Stomach (tissue), 9 donors: Measurements from ENCODE around the gene KMT5C. TPM values are rescaled to one million over a fixed set of nuclear protein-coding genes. Genes with fewer than 3 reads are reported as not detected.

ENCODE experiments used
- DNase-seq, 2 donors: peaks; one replicate each; pipeline versions ENCODE4 v3.0.0 to v3.0.0-alpha.2; 2013 to 2019
- H3K27ac ChIP-seq, 5 donors: fragments of 200-600 bp in 4 of 5; sonication (generic) in 4 of 5; one replicate each; pipeline ENCODE4 v1.5.1; 2013 to 2019; ENCODE audit warnings: mild to moderate bottlenecking in 1 of 5, moderate library complexity in 1 of 5
- H3K27me3 ChIP-seq, 3 donors: fragments of 200-600 bp; sonication (generic); one replicate each; pipeline ENCODE4 v1.5.1; 2017 to 2019; ENCODE audit warnings: mixed run types in 1 of 3
- H3K36me3 ChIP-seq, 4 donors: fragments of 200-600 bp; sonication (generic); 1 replicate in 3 of 4; 2 replicates in 1 of 4; pipeline ENCODE4 v1.5.1; 2016 to 2019
- H3K4me1 ChIP-seq, 4 donors: fragments of 200-600 bp; sonication (generic); one replicate each; pipeline ENCODE4 v1.5.1; 2016 to 2019
- H3K4me3 ChIP-seq, 4 donors: fragments of 200-600 bp; sonication (generic) in 3 of 4; one replicate each; pipeline ENCODE4 v1.5.1; 2016 to 2019; ENCODE audit warnings: mild to moderate bottlenecking in 1 of 4
- H3K9me3 ChIP-seq, 4 donors: fragments of 200-600 bp; sonication (generic); one replicate each; pipeline ENCODE4 v1.5.1; 2016 to 2019
- CTCF ChIP-seq, 7 experiments: fragments of 450-650 bp in 4 of 7; fragments of 200-600 bp in 3 of 7; sonication (generic) in 3 of 7; IDR thresholded peaks; one replicate each; pipeline ENCODE4 v1.5.1; 2016 to 2019; ENCODE audit warnings: antibody characterized with exemption in 7 of 7, control low read depth in 2 of 7, mild to moderate bottlenecking in 1 of 7
- EP300 ChIP-seq: sonication (generic); formaldehyde crosslinking; IDR thresholded peaks from one replicate; pipeline ENCODE4 v1.6.1; 2017; ENCODE audit warnings: antibody characterized with exemption
- POLR2A ChIP-seq, 4 donors: fragments of 450-650 bp; IDR thresholded peaks; one replicate each; pipeline ENCODE4 v1.6.1; 2016; ENCODE audit warnings: antibody characterized with exemption in 4 of 4, control low read depth in 2 of 4, mild to moderate bottlenecking in 1 of 4, moderate library complexity in 1 of 4
- POLR2AphosphoS5 ChIP-seq, 3 donors: sonication (generic); formaldehyde crosslinking; IDR thresholded peaks; one replicate each; pipeline ENCODE4 v1.6.1; 2016; ENCODE audit warnings: antibody characterized with exemption in 3 of 3
- WGBS, 5 donors: extraction: QIAGEN DNeasy Blood & Tissue Kit in 3 of 5; methylation state at CpG; one replicate each; pipeline versions ENCODE4 v1.1.5 to v1.1.7; 2013 to 2018; 5-methylcytosine and 5-hydroxymethylcytosine counted together
- intact Hi-C: fragments of 100-400 bp; cut with DNase I; formaldehyde crosslinking; loops from one replicate; pipeline ENCODE4 v1.15.1; 2023; ENCODE audit warnings: low total_unique reads
- polyA plus RNA-seq, 3 donors: library from polyadenylated mRNA; stranded (reverse); fragments of 200-250 nt; gene quantifications; one replicate each; pipeline ENCODE4 v1.2.3, GENCODE V29; 2013
- total RNA-seq, 5 donors: library from RNA; depleted of rRNA; stranded (reverse); fragments of >200 nt; gene quantifications; one replicate each; pipeline versions ENCODE4 v1.1.0 to v1.2.3, GENCODE V29; 2014 to 2016
- donor health status: healthy with polysubstance abuse.
- donor health status: Bipolar disorder and iron deficiency.
- donor health status: healthy.

The KMT5C gene
- total and polyA plus RNA-seq, 8 donors: 2.7 to 122 (median 12.2) TPM

- Histone ChIP-seq H3K36me3 (no peaks in the 10 kb centered on the region), H3K27ac (peak overlapping the region in 1 of 5 donors; percentile 26), H3K4me1 (peaks cover 18 to 46% (median 25%) of the 10 kb centered on the region in 4 donors), H3K9me3 (no peaks in the 10 kb centered on the region), H3K4me3 (no peak overlapping the region), H3K27me3 (peaks cover 17 to 94% (median 85%) of the 10 kb centered on the region in 3 donors)
- intact Hi-C loops: no loop called here
- peak in 1 of 2 donors; percentile 54 for DNase-seq
- TF ChIP-seq POLR2A (IDR thresholded peaks at IDR 0.05): no peak
- no peak for TF ChIP-seq POLR2AphosphoS5 (IDR thresholded peaks at IDR 0.05)
- no peak for TF ChIP-seq CTCF (IDR thresholded peaks at IDR 0.05)
- no peak for TF ChIP-seq EP300
- 3 to 23% (median 10%) methylated on average over 8 to 31 of the region's 31 CpGs for WGBS, 5 donors
These were observed 34.5 kb downstream of the KMT5C start for GRCh38 chr19:55373993-55374757.

DNA sequence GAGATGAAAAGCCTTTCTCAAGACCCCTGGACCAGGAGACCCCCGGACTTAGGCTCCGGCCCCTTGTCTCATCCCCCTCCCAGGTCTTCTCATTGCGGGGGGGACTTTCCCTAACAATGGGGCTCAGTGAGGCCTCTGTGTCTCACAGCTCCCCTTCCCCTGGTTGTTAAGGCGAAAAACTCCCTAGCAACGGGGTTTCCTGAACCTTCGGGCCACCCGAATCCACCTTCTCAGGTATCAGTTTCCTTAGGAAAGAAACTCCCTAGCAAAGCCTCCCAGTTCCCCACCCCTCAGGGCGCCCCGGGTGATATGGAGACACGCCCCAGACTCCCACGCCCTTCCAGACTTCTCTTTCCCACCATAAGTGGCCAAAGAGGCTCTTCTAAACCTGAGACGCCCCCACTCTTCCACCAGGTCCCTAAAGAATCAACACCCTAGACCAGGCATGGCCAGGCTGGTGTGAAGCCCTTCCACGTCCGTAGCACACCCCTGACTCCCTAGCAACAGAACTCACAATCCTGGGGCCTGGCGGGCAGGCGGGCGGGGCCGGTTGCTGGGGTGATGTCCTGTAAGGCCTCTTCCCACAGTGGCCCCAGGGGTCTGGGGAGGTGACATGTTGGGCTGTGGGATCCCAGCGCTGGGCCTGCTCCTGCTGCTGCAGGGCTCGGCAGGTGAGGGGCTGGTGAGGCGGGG, 36.7 kb downstream of the KMT5C start, which contains the start of gene TMEM190:
Gene TMEM190 (plus strand): TSS at position 586 of the 693 bp plus-strand sequence. CDS start 28 bp downstream, at position 614.
- WGBS, 5 donors: 24 to 48% (median 32%) methylated on average over 14 to 21 of the region's 21 CpGs
- DNase-seq: peak in 1 of 2 donors; percentile 75
- H3K9me3 ChIP-seq: no peaks in the 10 kb centered on the region
- H3K27me3 ChIP-seq: peaks cover 8 to 72% (median 63%) of the 10 kb centered on the region in 3 donors
- intact Hi-C loops: no loop called here
- no peak within 1 kb of the TSS for H3K4me3 ChIP-seq
- TF ChIP-seq POLR2A (IDR thresholded peaks at IDR 0.05): no peak
- TF ChIP-seq CTCF (IDR thresholded peaks at IDR 0.05): no peak
- TF ChIP-seq POLR2AphosphoS5 (IDR thresholded peaks at IDR 0.05): no peak
- TF ChIP-seq EP300: no peak
- no peaks in the 10 kb centered on the region for H3K36me3 ChIP-seq
- H3K4me1 ChIP-seq: peaks cover 6 to 33% (median 12%) of the 10 kb centered on the region in 4 donors
- no peak within 1 kb of the TSS for H3K27ac ChIP-seq

GRCh38 chr19:55377356-55378131, 37.9 kb downstream of the KMT5C start:
- no peak overlapping the region for H3K4me3 ChIP-seq
- no peaks in the 10 kb centered on the region for H3K9me3 ChIP-seq
- H3K27ac ChIP-seq: no peak overlapping the region
- 8 to 31% (median 30%) methylated on average over 18 to 43 of the region's 43 CpGs for WGBS, 5 donors
- intact Hi-C loops: no loop called here
- no peaks in the 10 kb centered on the region for H3K36me3 ChIP-seq
- H3K27me3 ChIP-seq: peaks cover 8 to 61% (median 52%) of the 10 kb centered on the region in 3 donors
- peaks cover 6 to 40% (median 16%) of the 10 kb centered on the region in 4 donors for H3K4me1 ChIP-seq
- peak in 1 of 3 donors; percentile 6 for TF ChIP-seq POLR2AphosphoS5 (IDR thresholded peaks at IDR 0.05)
- no peak for TF ChIP-seq EP300
- peak in 1 of 2 donors; percentile 71 for DNase-seq

DNA sequence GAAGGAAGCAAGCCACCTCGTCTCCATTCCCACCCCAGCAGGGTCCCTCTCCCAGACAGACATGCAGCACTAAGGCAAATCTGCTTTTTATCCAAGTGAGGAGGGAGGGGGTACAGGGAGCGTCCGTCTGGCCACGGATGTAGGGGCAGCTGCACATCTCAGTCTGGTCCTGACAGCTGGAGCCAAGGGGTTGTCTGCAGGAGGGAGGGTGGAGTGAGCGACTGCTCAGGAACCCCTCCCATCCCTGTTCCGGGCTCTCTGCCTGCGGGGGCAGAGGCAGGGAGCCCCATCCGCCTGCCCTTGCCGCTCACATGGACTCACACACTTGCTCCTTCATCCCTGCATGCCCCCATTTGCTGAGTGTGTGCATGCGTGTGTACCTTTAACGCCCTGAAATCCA, 39.5 kb downstream of the KMT5C start:
- H3K27me3 ChIP-seq: peaks cover 5 to 44% (median 35%) of the 10 kb centered on the region in 3 donors
- no peaks in the 10 kb centered on the region for H3K36me3 ChIP-seq
- intact Hi-C loops: no loop called here
- no peak for TF ChIP-seq EP300
- TF ChIP-seq POLR2AphosphoS5 (IDR thresholded peaks at IDR 0.05): no peak
- TF ChIP-seq POLR2A (IDR thresholded peaks at IDR 0.05): no peak
- no peak for TF ChIP-seq CTCF (IDR thresholded peaks at IDR 0.05)
- peak in 1 of 2 donors; percentile 74 for DNase-seq
- no peaks in the 10 kb centered on the region for H3K9me3 ChIP-seq
- no peak overlapping the region for H3K4me3 ChIP-seq
- H3K27ac ChIP-seq: no peak overlapping the region
- WGBS, 5 donors: 52 to 75% (median 72%) methylated on average over 5 to 11 of the region's 11 CpGs
- peaks cover 12 to 45% (median 23%) of the 10 kb centered on the region in 4 donors for H3K4me1 ChIP-seq
